GM21515 (cell line): Measurements from ENCODE around the gene CWC15.
A peak's percentile ranks its signal among the peaks of the same experiment; 100 is the strongest.
"Not testable (repeated sequence)": the region's sequence is repeated elsewhere in the genome, so short reads cannot be mapped to it uniquely, and the experiment has no call there.

Source experiments
- ATAC-seq: cut with Tn5 transposase; IDR thresholded peaks from one replicate; pipeline ENCODE4 v1.9.1; 2021; ENCODE audit not compliant: unreplicated experiment

Gene CWC15

GRCh38 chr11:94973099-94973968 lies at the start of gene CWC15, which contains the start of gene KDM4D:
CWC15 (minus strand) TSS chr11:94973556; CDS start chr11:94972185, 1,371 bp downstream.
KDM4D (plus strand) TSS chr11:94973709; CDS start chr11:94997373, 23,664 bp downstream.
- ATAC-seq, result peak; percentile 100

GRCh38 chr11:95021468-95021867 lies 48.1 kb upstream of the CWC15 start:
- ATAC-seq, result not testable (repeated sequence)

- no peak for ATAC-seq
These were observed 42.8 kb upstream of the CWC15 start for GRCh38 chr11:95016139-95016538.

- ATAC-seq, result no peak
These were observed 40.9 kb upstream of the CWC15 start for GRCh38 chr11:95014184-95014821.

- no peak for ATAC-seq
These were observed 38.0 kb upstream of the CWC15 start for GRCh38 chr11:95011376-95011775.

GRCh38 chr11:95005642-95006041 lies 32.3 kb upstream of the CWC15 start:
- no peak for ATAC-seq

GRCh38 chr11:95003716-95004115 lies 30.4 kb upstream of the CWC15 start:
- ATAC-seq, result no peak

- no peak for ATAC-seq
These were observed 24.9 kb upstream of the CWC15 start for GRCh38 chr11:94998285-94998684.

- no peak for ATAC-seq
These were observed 24.1 kb upstream of the CWC15 start for GRCh38 chr11:94997437-94997836.

- no peak for ATAC-seq
These were observed 20.1 kb upstream of the CWC15 start for GRCh38 chr11:94993400-94993943.

- ATAC-seq, result no peak
These were observed 15.4 kb upstream of the CWC15 start for GRCh38 chr11:94988748-94989147.

GRCh38 chr11:94987378-94987777 lies 14.0 kb upstream of the CWC15 start:
- ATAC-seq, result no peak

GRCh38 chr11:94975599-94975998 lies 2.2 kb upstream of the CWC15 start:
- no peak for ATAC-seq

GRCh38 chr11:94974178-94974577 lies 822 bp upstream of the CWC15 start:
- ATAC-seq, result no peak

GRCh38 chr11:94972700-94973098 lies 657 bp downstream of the CWC15 start:
- no peak for ATAC-seq

- ATAC-seq, result no peak
These were observed 4.9 kb downstream of the CWC15 start for GRCh38 chr11:94968334-94968958.

- no peak for ATAC-seq
These were observed 8.4 kb downstream of the CWC15 start for GRCh38 chr11:94964934-94965333.

GRCh38 chr11:94961255-94961654 lies 12.1 kb downstream of the CWC15 start:
- no peak for ATAC-seq

GRCh38 chr11:94960488-94960887 lies 12.9 kb downstream of the CWC15 start:
- no peak for ATAC-seq

- no peak for ATAC-seq
These were observed 14.2 kb downstream of the CWC15 start for GRCh38 chr11:94959179-94959578.

GRCh38 chr11:94958121-94958696 lies 15.1 kb downstream of the CWC15 start:
- ATAC-seq, result no peak
